Body of pancreas (tissue), 4 donors: ENCODE results near the gene APCDD1L.

Experiments used
- POLR2A ChIP-seq, 3 donors: fragments of 450-650 bp; IDR thresholded peaks; one replicate each; pipeline ENCODE4 v1.6.1; 2016; ENCODE audit warnings: antibody characterized with exemption in 3 of 3, mild to moderate bottlenecking in 2 of 3
- TF ChIP-seq, protein P1 (sequence below), 7 experiments: fragments of 450-650 bp in 4 of 7; fragments of 200-600 bp in 3 of 7; sonication (generic) in 3 of 7; IDR thresholded peaks; one replicate each; pipeline ENCODE4 v1.5.1; 2016 to 2019; ENCODE audit warnings: antibody characterized with exemption in 7 of 7

DNA sequence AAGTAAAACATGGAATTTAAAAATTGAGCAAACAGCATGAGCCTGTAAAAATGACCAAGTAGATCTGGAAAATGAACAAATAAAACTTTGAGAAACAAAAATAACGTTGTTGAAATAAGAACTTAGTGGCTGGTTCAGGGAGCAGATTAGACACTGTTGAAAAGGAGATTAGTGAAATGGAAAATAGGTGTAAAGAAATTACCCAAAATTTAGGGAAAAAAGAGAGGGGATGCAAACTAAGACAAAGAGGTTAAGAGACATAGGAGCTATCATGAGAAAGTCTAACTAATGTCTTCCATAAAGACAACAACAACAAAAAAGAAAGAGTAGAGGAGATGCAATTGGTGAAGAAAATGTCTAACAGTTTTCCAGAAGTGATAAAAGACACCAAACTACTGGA is 29.0 kb downstream of the APCDD1L start:
- TF ChIP-seq, protein P1, sequence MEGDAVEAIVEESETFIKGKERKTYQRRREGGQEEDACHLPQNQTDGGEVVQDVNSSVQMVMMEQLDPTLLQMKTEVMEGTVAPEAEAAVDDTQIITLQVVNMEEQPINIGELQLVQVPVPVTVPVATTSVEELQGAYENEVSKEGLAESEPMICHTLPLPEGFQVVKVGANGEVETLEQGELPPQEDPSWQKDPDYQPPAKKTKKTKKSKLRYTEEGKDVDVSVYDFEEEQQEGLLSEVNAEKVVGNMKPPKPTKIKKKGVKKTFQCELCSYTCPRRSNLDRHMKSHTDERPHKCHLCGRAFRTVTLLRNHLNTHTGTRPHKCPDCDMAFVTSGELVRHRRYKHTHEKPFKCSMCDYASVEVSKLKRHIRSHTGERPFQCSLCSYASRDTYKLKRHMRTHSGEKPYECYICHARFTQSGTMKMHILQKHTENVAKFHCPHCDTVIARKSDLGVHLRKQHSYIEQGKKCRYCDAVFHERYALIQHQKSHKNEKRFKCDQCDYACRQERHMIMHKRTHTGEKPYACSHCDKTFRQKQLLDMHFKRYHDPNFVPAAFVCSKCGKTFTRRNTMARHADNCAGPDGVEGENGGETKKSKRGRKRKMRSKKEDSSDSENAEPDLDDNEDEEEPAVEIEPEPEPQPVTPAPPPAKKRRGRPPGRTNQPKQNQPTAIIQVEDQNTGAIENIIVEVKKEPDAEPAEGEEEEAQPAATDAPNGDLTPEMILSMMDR (IDR thresholded peaks at IDR 0.05), result no peak
- no peak for TF ChIP-seq POLR2A (IDR thresholded peaks at IDR 0.05)
